IPS-18a (cell line): Measurements from ENCODE around the gene HIGD1C.

Experiments used
- H3K27ac ChIP-seq: one replicate; pipeline ENCODE4 v1.5.1; 2013; ENCODE audit warnings: low read length
- H3K27me3 ChIP-seq: one replicate; pipeline ENCODE4 v1.6.1; 2013; ENCODE audit warnings: mild to moderate bottlenecking, low read length; ENCODE audit not compliant: control insufficient read depth, insufficient read depth
- H3K36me3 ChIP-seq: one replicate; pipeline ENCODE4 v1.6.1; 2013; ENCODE audit warnings: low read depth, low read length; ENCODE audit not compliant: control insufficient read depth
- H3K4me1 ChIP-seq: one replicate; pipeline ENCODE4 v1.6.1; 2013; ENCODE audit warnings: low read depth, low read length; ENCODE audit not compliant: control insufficient read depth
- H3K4me3 ChIP-seq: one replicate; pipeline ENCODE4 v1.5.1; 2013; ENCODE audit warnings: low read length
- H3K9ac ChIP-seq: one replicate; pipeline ENCODE4 v1.6.1; 2013; ENCODE audit warnings: mild to moderate bottlenecking, low read length, moderate library complexity
- H3K9me3 ChIP-seq: one replicate; pipeline ENCODE4 v1.6.1; 2013; ENCODE audit warnings: low read depth, low read length; ENCODE audit not compliant: control insufficient read depth

Gene HIGD1C

GRCh38 chr12:50960130-50960529 lies 7.8 kb downstream of the HIGD1C start:
- H3K27ac ChIP-seq, result no peak overlapping the region
- H3K9ac ChIP-seq, result no peak overlapping the region
- H3K27me3 ChIP-seq, result no peaks in the 10 kb centered on the region
- no peaks in the 10 kb centered on the region for H3K9me3 ChIP-seq
- no peaks in the 10 kb centered on the region for H3K36me3 ChIP-seq
- no peaks in the 10 kb centered on the region for H3K4me1 ChIP-seq
- no peak overlapping the region for H3K4me3 ChIP-seq

GRCh38 chr12:50961708-50962107 lies 9.4 kb downstream of the HIGD1C start:
- Histone ChIP-seq H3K4me3 (no peak overlapping the region), H3K9me3 (no peaks in the 10 kb centered on the region), H3K36me3 (no peaks in the 10 kb centered on the region), H3K9ac (no peak overlapping the region), H3K27ac (no peak overlapping the region), H3K27me3 (no peaks in the 10 kb centered on the region), H3K4me1 (no peaks in the 10 kb centered on the region)

GRCh38 chr12:50964432-50964831 lies 12.1 kb downstream of the HIGD1C start:
- Histone ChIP-seq H3K9ac (no peak overlapping the region), H3K27me3 (no peaks in the 10 kb centered on the region), H3K9me3 (no peaks in the 10 kb centered on the region), H3K27ac (no peak overlapping the region), H3K4me1 (no peaks in the 10 kb centered on the region), H3K4me3 (no peak overlapping the region), H3K36me3 (no peaks in the 10 kb centered on the region)

GRCh38 chr12:50971946-50972345 lies 19.6 kb downstream of the HIGD1C start:
- Histone ChIP-seq H3K4me3 (no peak overlapping the region), H3K27me3 (no peaks in the 10 kb centered on the region), H3K27ac (no peak overlapping the region), H3K36me3 (peaks cover 7% of the 10 kb centered on the region), H3K9ac (no peak overlapping the region), H3K4me1 (no peaks in the 10 kb centered on the region), H3K9me3 (peaks cover 8% of the 10 kb centered on the region)

GRCh38 chr12:50979369-50980052 lies 27.2 kb downstream of the HIGD1C start:
- H3K9ac ChIP-seq, result no peak overlapping the region
- no peak overlapping the region for H3K27ac ChIP-seq
- no peaks in the 10 kb centered on the region for H3K36me3 ChIP-seq
- H3K27me3 ChIP-seq, result no peaks in the 10 kb centered on the region
- H3K4me3 ChIP-seq, result no peak overlapping the region
- H3K4me1 ChIP-seq, result no peaks in the 10 kb centered on the region
- H3K9me3 ChIP-seq, result no peaks in the 10 kb centered on the region

- Histone ChIP-seq H3K27ac (no peak overlapping the region), H3K36me3 (no peaks in the 10 kb centered on the region)
These were observed 28.2 kb downstream of the HIGD1C start for GRCh38 chr12:50980545-50980944.

GRCh38 chr12:50981319-50982239 lies 29.2 kb downstream of the HIGD1C start:
- Histone ChIP-seq H3K9me3 (no peaks in the 10 kb centered on the region), H3K27me3 (no peaks in the 10 kb centered on the region), H3K4me3 (no peak overlapping the region), H3K36me3 (peaks cover 4% of the 10 kb centered on the region), H3K4me1 (no peaks in the 10 kb centered on the region), H3K9ac (no peak overlapping the region), H3K27ac (no peak overlapping the region)

More at GRCh38 chr12:50980545-50980944, 28.2 kb downstream of the HIGD1C start:
- no peaks in the 10 kb centered on the region for H3K27me3 ChIP-seq
- H3K9ac ChIP-seq, result no peak overlapping the region
- no peaks in the 10 kb centered on the region for H3K4me1 ChIP-seq
- no peaks in the 10 kb centered on the region for H3K9me3 ChIP-seq
- no peak overlapping the region for H3K4me3 ChIP-seq

- no peak overlapping the region for H3K9ac ChIP-seq
- H3K4me3 ChIP-seq, result no peak overlapping the region
- H3K27ac ChIP-seq, result peak overlapping the region; percentile 25
- no peaks in the 10 kb centered on the region for H3K4me1 ChIP-seq
- H3K9me3 ChIP-seq, result no peaks in the 10 kb centered on the region
- no peaks in the 10 kb centered on the region for H3K27me3 ChIP-seq
- H3K36me3 ChIP-seq, result peaks cover 22% of the 10 kb centered on the region
These were observed 32.4 kb downstream of the HIGD1C start for GRCh38 chr12:50984586-50985298.

- H3K9me3 ChIP-seq, result no peaks in the 10 kb centered on the region
- peaks cover 26% of the 10 kb centered on the region for H3K36me3 ChIP-seq
- no peaks in the 10 kb centered on the region for H3K4me1 ChIP-seq
- H3K27me3 ChIP-seq, result no peaks in the 10 kb centered on the region
- H3K27ac ChIP-seq, result peak overlapping the region; percentile 25
- H3K9ac ChIP-seq, result no peak overlapping the region
- H3K4me3 ChIP-seq, result no peak overlapping the region
These were observed 33.0 kb downstream of the HIGD1C start for GRCh38 chr12:50985322-50985721.

- H3K9me3 ChIP-seq, result no peaks in the 10 kb centered on the region
- peaks cover 44% of the 10 kb centered on the region for H3K36me3 ChIP-seq
- H3K27ac ChIP-seq, result no peak overlapping the region
- no peaks in the 10 kb centered on the region for H3K4me1 ChIP-seq
- H3K9ac ChIP-seq, result no peak overlapping the region
- no peak overlapping the region for H3K4me3 ChIP-seq
- H3K27me3 ChIP-seq, result no peaks in the 10 kb centered on the region
These were observed 34.8 kb downstream of the HIGD1C start for GRCh38 chr12:50986966-50987737.

- no peaks in the 10 kb centered on the region for H3K27me3 ChIP-seq
- peaks cover 50% of the 10 kb centered on the region for H3K36me3 ChIP-seq
- no peak overlapping the region for H3K27ac ChIP-seq
- H3K4me1 ChIP-seq, result no peaks in the 10 kb centered on the region
- no peaks in the 10 kb centered on the region for H3K9me3 ChIP-seq
- H3K4me3 ChIP-seq, result no peak overlapping the region
- no peak overlapping the region for H3K9ac ChIP-seq
These were observed 35.7 kb downstream of the HIGD1C start for GRCh38 chr12:50988051-50988450.
